HUES64 (cell line): ENCODE measurements around the gene ANK3.

ENCODE experiments used
- H3K27ac ChIP-seq: 2 replicates; pipeline ENCODE4 v1.7.0; 2013; ENCODE audit warnings: low read depth, low read length, inconsistent platforms
- H3K27me3 ChIP-seq: 2 replicates; pipeline ENCODE4 v1.6.1; 2013; ENCODE audit warnings: mild to moderate bottlenecking, low read length; ENCODE audit not compliant: insufficient read depth
- H3K36me3 ChIP-seq: 2 replicates; pipeline ENCODE4 v1.6.1; 2013; ENCODE audit warnings: mild to moderate bottlenecking, low read length; ENCODE audit not compliant: insufficient read depth
- H3K4me1 ChIP-seq: 2 replicates; pipeline ENCODE4 v1.6.1; 2013; ENCODE audit warnings: mild to moderate bottlenecking, low read length, moderate library complexity; ENCODE audit not compliant: insufficient read depth
- H3K4me3 ChIP-seq: 2 replicates; pipeline ENCODE4 v1.5.1; 2013; ENCODE audit warnings: mild to moderate bottlenecking, low read length, moderate library complexity
- H3K9ac ChIP-seq: 2 replicates; pipeline ENCODE4 v1.6.1; 2013; ENCODE audit warnings: mild to moderate bottlenecking, low read depth, low read length
- H3K9me3 ChIP-seq: 2 replicates; pipeline ENCODE4 v1.6.1; 2013; ENCODE audit warnings: low read depth, low read length; ENCODE audit not compliant: insufficient read depth
- WGBS: fragments of 150-250, 120-280 bp; methylation state at CpG from one replicate; pipeline ENCODE4 v1.1.7; 2013; ENCODE audit warnings: missing lambda C conversion rate; 5-methylcytosine and 5-hydroxymethylcytosine counted together

Gene ANK3

DNA sequence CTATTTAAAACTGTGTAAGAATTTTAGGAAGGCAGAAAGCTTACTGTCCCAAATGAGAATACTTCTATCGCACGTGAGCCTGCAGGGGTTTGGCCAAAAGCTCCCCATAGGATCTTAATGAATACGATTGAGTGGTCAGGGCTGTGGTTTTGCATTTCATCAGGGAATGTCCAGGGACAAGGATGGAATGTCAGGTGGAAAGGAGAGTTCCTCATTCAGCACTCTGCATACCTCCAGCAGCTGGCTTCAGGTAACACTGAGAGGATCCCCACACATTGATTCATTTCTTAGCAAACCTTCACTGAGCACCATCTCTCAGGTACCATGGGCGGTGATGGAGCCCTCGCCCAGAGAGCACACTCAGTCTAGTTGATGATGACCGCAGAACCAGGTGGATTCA, 27.2 kb downstream of the ANK3 start:
- 93% methylated on average over 6 of the region's 6 CpGs for WGBS
- Histone ChIP-seq H3K36me3 (no peaks in the 10 kb centered on the region), H3K27ac (no peak overlapping the region), H3K9ac (no peak overlapping the region), H3K27me3 (no peaks in the 10 kb centered on the region), H3K4me1 (peaks cover 4% of the 10 kb centered on the region; the same call in 1 of the 2 replicates), H3K4me3 (no peak overlapping the region), H3K9me3 (no peaks in the 10 kb centered on the region)

DNA sequence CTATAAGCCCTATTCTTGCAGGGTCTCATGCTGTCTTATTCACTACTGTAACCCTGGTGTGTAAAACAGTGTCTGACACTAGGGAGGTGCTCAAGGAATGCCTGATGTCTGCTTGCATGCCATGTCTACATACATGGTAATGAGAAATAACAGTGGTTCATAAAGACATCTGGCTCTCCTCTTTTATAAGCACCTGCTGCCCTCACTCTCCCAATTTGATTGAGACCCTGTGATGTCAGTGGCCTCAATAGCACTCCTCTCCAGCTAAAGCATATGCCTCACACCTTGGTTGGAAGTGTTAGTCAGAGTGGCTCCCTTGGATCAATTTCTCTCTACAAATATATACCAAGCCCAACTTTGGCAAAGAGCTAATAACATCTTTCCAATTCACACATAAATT, 30.6 kb downstream of the ANK3 start:
- Histone ChIP-seq H3K36me3 (no peaks in the 10 kb centered on the region), H3K9me3 (no peaks in the 10 kb centered on the region), H3K27ac (no peak overlapping the region), H3K9ac (no peak overlapping the region), H3K4me3 (no peak overlapping the region), H3K4me1 (peaks cover 8% of the 10 kb centered on the region), H3K27me3 (no peaks in the 10 kb centered on the region)

DNA sequence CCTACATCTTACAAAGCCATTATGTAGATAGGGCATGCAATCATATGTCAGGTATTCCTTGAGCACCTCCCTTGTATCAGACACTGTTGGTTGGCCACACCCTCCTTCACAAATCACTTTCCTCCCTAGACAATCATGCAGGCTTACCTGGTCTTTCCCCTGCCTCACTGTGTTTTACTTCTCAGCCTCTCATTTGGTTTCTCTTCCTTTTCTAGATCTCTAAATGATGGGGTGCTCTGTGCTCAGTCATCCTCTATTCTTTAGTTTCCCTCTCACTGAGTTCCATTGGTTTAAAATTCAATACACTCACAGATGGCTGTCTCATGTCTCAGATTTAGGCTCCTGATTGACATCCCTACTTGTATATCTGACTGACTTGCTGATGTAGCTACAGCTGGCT, 31.4 kb downstream of the ANK3 start:
- H3K4me1 ChIP-seq: peaks cover 16% of the 10 kb centered on the region
- no peak overlapping the region for H3K4me3 ChIP-seq
- no peak overlapping the region for H3K27ac ChIP-seq
- no peaks in the 10 kb centered on the region for H3K36me3 ChIP-seq
- no peaks in the 10 kb centered on the region for H3K27me3 ChIP-seq
- no peaks in the 10 kb centered on the region for H3K9me3 ChIP-seq
- H3K9ac ChIP-seq: no peak overlapping the region

DNA sequence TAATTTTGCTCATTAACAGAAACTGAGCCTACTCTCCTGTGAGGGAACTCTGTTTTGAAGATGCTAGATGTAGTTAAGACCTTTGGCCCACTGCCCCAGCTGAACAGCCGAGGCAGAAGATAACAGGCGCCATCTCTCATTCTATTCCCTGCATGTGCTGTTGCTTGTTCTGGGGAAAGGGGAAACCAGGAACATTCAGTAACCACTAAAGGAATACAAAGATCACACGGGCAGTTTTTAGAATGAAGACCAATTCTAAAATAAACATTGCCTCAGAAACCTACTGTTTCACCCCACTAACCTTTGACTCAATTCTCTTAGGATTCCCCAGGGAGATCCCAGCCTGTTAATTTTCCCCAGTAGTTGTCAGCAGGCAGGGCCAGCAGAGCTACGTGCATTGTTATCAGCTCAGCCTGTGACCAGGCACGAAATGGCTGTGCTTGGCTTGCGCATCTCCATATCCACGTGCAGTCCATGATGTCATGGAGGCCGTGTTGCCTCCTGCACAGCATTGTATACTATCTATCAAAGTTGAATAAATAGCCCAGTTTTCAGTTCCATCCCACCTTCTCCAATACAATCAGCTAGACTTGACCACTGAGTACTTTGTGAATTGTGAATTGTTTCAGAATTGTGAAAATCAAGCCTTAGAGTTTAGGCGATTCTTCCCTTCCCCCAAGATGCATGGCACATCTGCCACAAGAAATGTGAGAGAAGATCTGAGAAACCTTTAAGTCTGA, 36.0 kb downstream of the ANK3 start:
- H3K4me1 ChIP-seq: peaks cover 24% of the 10 kb centered on the region
- H3K4me3 ChIP-seq: no peak overlapping the region
- no peaks in the 10 kb centered on the region for H3K36me3 ChIP-seq
- H3K9me3 ChIP-seq: no peaks in the 10 kb centered on the region
- 88% methylated on average over 9 of the region's 9 CpGs for WGBS
- no peak overlapping the region for H3K27ac ChIP-seq
- no peaks in the 10 kb centered on the region for H3K27me3 ChIP-seq
- H3K9ac ChIP-seq: no peak overlapping the region

DNA sequence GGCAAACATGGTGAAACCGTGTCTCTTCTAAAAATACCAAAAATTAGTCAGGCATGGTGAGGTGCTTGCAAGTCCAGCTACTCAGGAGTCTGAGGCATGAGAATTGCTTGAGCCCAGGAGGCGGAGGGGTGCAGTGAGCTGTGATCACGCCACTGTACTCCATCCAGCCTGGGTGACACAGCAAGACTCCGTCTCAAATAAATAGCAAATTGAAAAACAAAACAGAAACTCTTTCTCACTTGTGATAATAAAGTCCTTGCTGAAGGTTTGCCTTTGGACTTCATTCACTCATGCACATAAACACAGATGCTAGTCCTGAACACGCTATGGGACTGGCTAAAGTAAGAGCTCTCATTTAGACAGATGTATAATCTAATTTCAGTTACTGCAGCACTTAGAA, 37.6 kb downstream of the ANK3 start:
- H3K36me3 ChIP-seq: no peaks in the 10 kb centered on the region
- WGBS: 92% methylated on average over 5 of the region's 5 CpGs
- no peak overlapping the region for H3K9ac ChIP-seq
- no peak overlapping the region for H3K27ac ChIP-seq
- H3K4me3 ChIP-seq: no peak overlapping the region
- H3K9me3 ChIP-seq: no peaks in the 10 kb centered on the region
- H3K27me3 ChIP-seq: no peaks in the 10 kb centered on the region
- H3K4me1 ChIP-seq: peaks cover 24% of the 10 kb centered on the region

DNA sequence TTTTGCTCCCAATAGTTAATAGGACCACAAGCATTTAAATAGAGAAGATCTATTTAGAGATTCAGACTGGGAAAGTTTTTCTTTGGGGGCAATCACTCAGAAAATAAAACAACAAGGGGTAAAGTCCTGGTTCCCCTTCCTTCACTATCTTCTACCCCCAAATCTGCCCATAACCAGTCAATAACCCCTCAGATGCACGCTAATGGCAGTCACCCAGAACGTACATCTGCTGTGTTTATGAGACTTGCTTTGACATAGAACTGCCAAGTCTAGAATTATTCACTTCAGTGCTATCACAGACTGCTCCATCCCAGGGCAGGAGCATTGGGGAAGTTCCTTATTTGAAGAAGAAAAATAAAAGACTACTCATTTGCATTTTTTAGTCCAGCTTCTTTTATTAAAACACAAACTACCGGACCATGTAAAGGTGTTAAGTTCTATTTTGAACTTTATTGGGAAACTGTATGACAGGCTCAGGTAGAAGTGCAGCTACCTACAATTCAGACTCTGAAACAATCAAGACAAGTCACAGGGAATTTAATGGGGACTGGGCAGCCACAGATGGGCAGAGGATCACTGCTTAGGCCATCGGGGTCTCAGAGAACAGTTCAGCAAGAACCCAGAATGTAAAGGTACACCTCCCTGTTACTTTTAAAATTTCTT, 38.4 kb downstream of the ANK3 start:
- H3K27me3 ChIP-seq: no peaks in the 10 kb centered on the region
- 91% methylated on average over 3 of the region's 4 CpGs for WGBS
- H3K9me3 ChIP-seq: no peaks in the 10 kb centered on the region
- peaks cover 24% of the 10 kb centered on the region for H3K4me1 ChIP-seq
- no peak overlapping the region for H3K4me3 ChIP-seq
- H3K9ac ChIP-seq: no peak overlapping the region
- H3K27ac ChIP-seq: no peak overlapping the region
- no peaks in the 10 kb centered on the region for H3K36me3 ChIP-seq

DNA sequence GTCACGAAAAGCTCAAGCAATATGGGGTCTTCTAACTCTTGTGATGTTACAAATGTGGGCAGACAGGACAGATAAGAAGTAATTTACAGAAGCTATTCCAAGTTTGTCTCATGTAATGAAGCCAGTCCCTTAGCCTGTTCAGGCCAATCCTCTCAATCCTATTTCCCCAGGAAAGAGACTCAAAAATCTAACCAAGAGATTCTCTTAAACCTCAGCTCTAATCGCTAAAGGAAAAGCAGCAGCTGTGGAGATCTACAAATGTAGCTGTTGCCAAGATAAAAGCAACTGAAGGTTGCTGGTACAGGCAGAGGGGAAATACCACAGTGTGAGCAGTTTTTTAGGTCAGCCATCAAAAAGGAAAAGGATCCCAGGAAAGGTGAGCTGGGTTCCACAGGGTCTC, 39.3 kb downstream of the ANK3 start:
- Histone ChIP-seq H3K4me3 (no peak overlapping the region), H3K27ac (no peak overlapping the region), H3K27me3 (no peaks in the 10 kb centered on the region), H3K9ac (no peak overlapping the region), H3K4me1 (peaks cover 24% of the 10 kb centered on the region), H3K9me3 (no peaks in the 10 kb centered on the region), H3K36me3 (no peaks in the 10 kb centered on the region)
- 98% methylated on average over 2 of the region's 2 CpGs for WGBS

DNA sequence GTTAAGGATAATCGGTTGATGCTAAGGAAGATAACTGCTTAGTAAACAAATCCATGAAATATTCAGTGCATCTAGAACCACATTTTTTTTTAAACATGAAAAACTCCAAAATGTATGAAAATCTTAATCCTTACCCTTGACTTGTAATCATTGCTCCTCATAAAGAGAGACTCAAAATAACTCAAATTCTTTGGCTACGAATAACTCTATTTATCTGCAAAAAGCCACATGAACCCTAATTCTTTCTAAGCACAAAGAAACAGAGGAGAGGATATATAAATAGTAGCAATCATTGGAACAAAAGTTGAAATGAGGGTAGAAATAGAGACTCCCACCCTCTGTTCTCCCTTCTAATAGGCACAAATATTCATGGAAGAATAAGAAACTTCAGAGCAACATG, 40.2 kb downstream of the ANK3 start:
- Histone ChIP-seq H3K27ac (no peak overlapping the region), H3K27me3 (no peaks in the 10 kb centered on the region), H3K9me3 (no peaks in the 10 kb centered on the region), H3K36me3 (no peaks in the 10 kb centered on the region), H3K4me3 (no peak overlapping the region), H3K4me1 (peaks cover 20% of the 10 kb centered on the region), H3K9ac (no peak overlapping the region)
- 88% methylated on average over 2 of the region's 2 CpGs for WGBS

DNA sequence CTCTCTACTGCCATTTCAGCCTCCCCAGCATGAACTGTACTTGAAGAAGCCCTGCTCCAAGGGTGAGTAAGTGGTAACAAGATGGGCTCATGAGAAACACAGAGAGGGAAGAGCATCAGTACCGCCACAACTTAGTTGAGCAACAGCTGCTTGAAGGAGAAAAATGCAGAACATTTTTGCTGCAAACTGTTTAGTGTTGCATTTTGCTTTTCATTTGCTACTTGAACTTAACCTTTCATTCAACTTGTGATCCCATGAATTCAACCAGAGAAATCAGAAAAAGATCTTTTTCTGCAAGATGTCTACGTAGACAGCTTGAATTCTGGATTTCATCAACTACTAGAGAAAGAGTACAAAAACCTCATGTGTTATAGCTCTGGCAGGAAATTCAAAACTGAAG, 40.7 kb downstream of the ANK3 start:
- Histone ChIP-seq H3K36me3 (no peaks in the 10 kb centered on the region), H3K4me1 (peaks cover 15% of the 10 kb centered on the region), H3K27ac (no peak overlapping the region), H3K4me3 (no peak overlapping the region), H3K9ac (no peak overlapping the region), H3K27me3 (no peaks in the 10 kb centered on the region), H3K9me3 (no peaks in the 10 kb centered on the region)
- 92% methylated on average over 2 of the region's 2 CpGs for WGBS

DNA sequence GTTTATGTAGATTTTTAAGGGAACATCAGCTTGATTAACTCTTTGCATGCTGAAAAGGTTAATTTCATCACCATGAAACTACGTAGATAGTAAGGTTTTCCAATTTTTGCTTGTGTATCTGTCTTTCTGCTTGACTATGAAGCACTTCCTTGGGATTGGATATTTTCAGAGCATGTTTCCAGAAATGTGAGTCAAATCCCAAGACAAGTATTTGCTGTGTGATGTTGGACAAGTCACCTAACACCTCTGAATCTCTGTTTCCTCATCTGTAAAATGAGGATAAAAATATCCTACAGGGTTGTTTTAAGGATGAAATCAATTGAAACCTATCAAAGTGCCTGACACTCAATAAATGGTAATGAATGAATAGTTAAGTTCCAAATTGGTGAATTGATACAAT, 42.4 kb downstream of the ANK3 start:
- WGBS: 98% methylated on average over 1 of the region's 1 CpG
- H3K27me3 ChIP-seq: no peaks in the 10 kb centered on the region
- no peak overlapping the region for H3K9ac ChIP-seq
- H3K36me3 ChIP-seq: no peaks in the 10 kb centered on the region
- no peaks in the 10 kb centered on the region for H3K9me3 ChIP-seq
- no peak overlapping the region for H3K4me3 ChIP-seq
- no peak overlapping the region for H3K27ac ChIP-seq
- peaks cover 8% of the 10 kb centered on the region for H3K4me1 ChIP-seq

DNA sequence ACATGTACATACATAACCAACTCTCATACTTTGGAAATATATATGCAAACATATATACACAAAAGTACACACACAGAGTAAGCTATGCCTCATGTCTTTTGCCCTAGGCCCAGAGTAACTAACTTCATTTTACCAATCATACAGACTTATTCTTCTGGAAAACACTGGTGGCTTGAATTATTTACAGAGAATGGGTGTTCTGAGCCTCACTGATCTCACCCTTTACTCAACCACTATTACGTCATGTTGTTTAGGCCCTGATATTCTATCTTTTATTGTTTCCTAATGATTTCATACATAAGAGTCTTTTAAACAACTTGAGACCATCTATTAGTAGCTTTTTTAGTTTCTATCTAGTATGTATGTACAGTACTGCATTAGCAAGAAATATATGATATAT, 43.0 kb downstream of the ANK3 start:
- no peak overlapping the region for H3K4me3 ChIP-seq
- no CpG with 5 or more reads among the region's 1 CpG for WGBS
- peaks cover 8% of the 10 kb centered on the region for H3K4me1 ChIP-seq
- H3K9ac ChIP-seq: no peak overlapping the region
- H3K27ac ChIP-seq: no peak overlapping the region
- no peaks in the 10 kb centered on the region for H3K27me3 ChIP-seq
- H3K9me3 ChIP-seq: no peaks in the 10 kb centered on the region
- no peaks in the 10 kb centered on the region for H3K36me3 ChIP-seq

DNA sequence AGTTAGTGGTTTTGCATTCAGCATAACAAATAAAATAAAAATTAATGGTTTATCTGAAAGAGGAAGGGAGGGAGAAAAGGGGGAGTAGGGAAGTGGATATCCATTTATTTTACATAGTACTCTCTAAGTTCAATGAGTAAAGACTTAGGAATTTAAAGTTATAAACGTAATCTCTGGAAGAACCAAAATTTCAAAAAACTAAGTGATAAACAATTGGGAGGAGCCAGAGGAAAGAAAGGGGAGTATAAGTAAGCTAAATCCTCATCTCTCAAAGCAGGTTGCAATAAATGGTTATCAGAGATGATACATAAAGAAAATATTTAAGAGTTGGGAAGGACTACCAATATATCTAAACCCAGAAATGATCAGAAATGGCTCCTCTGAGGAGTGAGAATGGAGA, 46.4 kb downstream of the ANK3 start:
- H3K27me3 ChIP-seq: no peaks in the 10 kb centered on the region
- 82% methylated on average over 1 of the region's 1 CpG for WGBS
- no peaks in the 10 kb centered on the region for H3K9me3 ChIP-seq
- H3K4me3 ChIP-seq: no peak overlapping the region
- H3K4me1 ChIP-seq: peaks cover 18% of the 10 kb centered on the region
- no peak overlapping the region for H3K27ac ChIP-seq
- no peak overlapping the region for H3K9ac ChIP-seq
- H3K36me3 ChIP-seq: no peaks in the 10 kb centered on the region
